ENCODE results near the gene EMID1.
A peak's percentile ranks its signal among the peaks of the same experiment; 100 is the strongest.

EMID1 gene

GRCh38 chr22:29205252-29205593, 473 bp upstream of the EMID1 start:
- DNase-seq (ENCODE audit: low read depth): no peak
- peak overlapping the region; percentile 20 for H3K4me3 ChIP-seq (ENCODE audit: low read depth, low read length)
- TF ChIP-seq CTCF (IDR thresholded peaks at IDR 0.05; ENCODE audit: low read depth, low read length, missing control alignments): no peak

DNA sequence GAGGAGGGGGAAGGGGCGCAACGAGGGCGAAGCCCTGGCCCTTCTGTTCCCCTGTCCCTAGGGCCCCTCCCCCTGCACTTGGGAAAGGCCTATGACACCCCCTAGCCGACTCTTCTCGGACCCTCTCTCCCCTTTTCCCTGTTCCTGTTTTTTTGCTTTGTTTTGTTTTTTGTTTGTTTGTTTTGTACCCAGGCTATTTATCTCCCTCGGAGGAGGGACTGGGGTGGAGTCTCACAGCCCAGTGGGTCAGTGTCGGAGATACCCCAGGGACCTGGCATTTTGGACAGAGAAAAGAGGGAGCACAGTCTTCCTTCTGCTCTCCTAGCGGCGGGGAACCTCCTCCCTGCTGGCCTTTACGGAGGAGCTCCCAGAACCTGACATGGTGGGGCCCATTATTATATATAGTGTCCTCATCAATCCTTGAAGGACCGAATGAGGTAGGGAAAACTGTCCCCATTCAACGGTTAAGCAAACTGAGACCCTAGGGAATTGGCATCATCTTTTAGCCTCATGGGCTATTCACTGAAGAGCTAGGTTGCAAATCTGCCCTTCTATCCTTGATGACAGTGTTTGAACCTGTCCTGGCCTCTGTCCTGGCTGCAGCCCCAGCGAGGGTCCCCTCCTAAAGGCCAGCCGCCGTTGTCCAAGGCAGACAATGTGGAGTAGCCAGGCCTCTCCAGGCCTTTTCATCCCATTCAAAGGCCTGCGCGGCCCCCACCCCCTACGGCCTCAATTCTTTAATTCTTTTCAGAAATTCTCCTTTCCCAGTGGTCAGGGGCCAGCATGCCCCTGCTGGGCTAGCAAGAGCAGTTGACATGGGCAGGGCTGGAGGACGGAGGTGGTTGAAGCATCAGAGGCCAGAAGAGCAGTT, 911 bp downstream of the EMID1 start:
- no peak for DNase-seq (ENCODE audit: low read depth)
- TF ChIP-seq CTCF (IDR thresholded peaks at IDR 0.05; ENCODE audit: low read depth, low read length, missing control alignments): no peak
- H3K4me3 ChIP-seq (ENCODE audit: low read depth, low read length): peak overlapping the region; percentile 67

GRCh38 chr22:29207243-29207550, 1.5 kb downstream of the EMID1 start:
- H3K4me3 ChIP-seq (ENCODE audit: low read depth, low read length): peak overlapping the region; percentile 67; the same call in 1 of the 2 replicates
- no peak for DNase-seq (ENCODE audit: low read depth)
- no peak for TF ChIP-seq CTCF (IDR thresholded peaks at IDR 0.05; ENCODE audit: low read depth, low read length, missing control alignments)

GRCh38 chr22:29207562-29208501, 2.1 kb downstream of the EMID1 start:
- H3K4me3 ChIP-seq (ENCODE audit: low read depth, low read length): peak overlapping the region; percentile 12
- no peak for TF ChIP-seq CTCF (IDR thresholded peaks at IDR 0.05; ENCODE audit: low read depth, low read length, missing control alignments)
- no peak for DNase-seq (ENCODE audit: low read depth)

DNA sequence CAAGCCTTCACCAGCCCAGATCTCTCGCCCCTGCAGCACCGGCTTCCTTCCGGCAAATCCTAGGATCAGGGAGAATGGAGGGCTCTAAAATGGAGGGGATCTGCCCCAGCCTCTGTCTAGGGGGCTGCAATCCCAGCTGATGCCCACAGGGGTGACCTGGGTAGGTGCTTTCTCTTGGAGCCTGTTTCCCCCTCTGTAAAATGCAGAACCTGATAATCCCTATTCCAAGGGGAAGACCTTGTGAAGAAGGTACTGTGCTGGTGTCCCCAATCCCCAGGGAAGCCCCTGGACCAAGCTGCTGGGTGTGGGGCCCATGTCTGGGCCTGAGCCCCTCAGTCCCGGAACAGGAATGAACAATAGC, 2.8 kb downstream of the EMID1 start:
- peak overlapping the region; percentile 12 for H3K4me3 ChIP-seq (ENCODE audit: low read depth, low read length)
- TF ChIP-seq CTCF (IDR thresholded peaks at IDR 0.05; ENCODE audit: low read depth, low read length, missing control alignments): peak; percentile 34
- DNase-seq (ENCODE audit: low read depth): no peak

GRCh38 chr22:29208879-29209623, 3.4 kb downstream of the EMID1 start:
- TF ChIP-seq CTCF (IDR thresholded peaks at IDR 0.05; ENCODE audit: low read depth, low read length, missing control alignments): no peak
- no peak overlapping the region for H3K4me3 ChIP-seq (ENCODE audit: low read depth, low read length)
- no peak for DNase-seq (ENCODE audit: low read depth)

All from GM12864 (cell line).